ENCODE data around the gene ATF7.

DNA sequence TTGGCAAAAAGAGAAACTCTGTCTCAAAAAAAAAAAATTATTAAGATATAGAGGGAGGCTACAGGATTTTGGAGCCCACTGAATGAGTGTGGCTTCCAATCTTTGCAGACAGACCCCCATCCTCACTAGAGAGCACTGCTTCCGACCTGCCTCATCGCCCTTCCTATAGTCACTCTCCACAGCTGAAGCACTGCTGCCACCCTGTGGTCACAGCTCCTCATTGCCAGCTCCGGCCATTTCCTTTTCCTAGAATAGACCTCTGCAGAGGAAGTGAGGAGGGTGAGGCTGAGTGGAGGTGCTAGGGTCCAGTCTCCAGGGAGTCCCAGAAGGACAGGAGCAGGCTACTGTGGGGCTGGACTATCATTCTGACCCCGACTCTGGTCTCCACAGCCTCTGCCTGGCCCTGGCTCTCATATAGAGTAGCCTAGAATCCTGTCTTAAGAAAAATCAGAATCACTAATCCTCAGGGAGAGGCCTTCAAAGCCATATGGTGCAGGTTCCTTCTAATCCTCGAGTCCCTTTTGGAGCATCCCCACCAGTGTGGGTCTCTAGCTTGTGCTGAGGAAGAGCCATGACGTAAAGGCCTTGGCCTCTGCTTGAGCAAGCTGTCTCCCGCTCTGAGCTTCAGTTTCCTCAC, 117.5 kb downstream of the ATF7 start:
- TF ChIP-seq EZH2 (IDR thresholded peaks at IDR 0.05; ENCODE audit: borderline replicate concordance, insufficient read depth, low read depth, low read length, poor library complexity, severe bottlenecking): no peak
- TF ChIP-seq, protein P1, sequence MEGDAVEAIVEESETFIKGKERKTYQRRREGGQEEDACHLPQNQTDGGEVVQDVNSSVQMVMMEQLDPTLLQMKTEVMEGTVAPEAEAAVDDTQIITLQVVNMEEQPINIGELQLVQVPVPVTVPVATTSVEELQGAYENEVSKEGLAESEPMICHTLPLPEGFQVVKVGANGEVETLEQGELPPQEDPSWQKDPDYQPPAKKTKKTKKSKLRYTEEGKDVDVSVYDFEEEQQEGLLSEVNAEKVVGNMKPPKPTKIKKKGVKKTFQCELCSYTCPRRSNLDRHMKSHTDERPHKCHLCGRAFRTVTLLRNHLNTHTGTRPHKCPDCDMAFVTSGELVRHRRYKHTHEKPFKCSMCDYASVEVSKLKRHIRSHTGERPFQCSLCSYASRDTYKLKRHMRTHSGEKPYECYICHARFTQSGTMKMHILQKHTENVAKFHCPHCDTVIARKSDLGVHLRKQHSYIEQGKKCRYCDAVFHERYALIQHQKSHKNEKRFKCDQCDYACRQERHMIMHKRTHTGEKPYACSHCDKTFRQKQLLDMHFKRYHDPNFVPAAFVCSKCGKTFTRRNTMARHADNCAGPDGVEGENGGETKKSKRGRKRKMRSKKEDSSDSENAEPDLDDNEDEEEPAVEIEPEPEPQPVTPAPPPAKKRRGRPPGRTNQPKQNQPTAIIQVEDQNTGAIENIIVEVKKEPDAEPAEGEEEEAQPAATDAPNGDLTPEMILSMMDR (IDR thresholded peaks at IDR 0.05): peak; percentile 95

Measured in B cell (primary cell).